Lower lobe of right lung (tissue), 2 donors: ENCODE data around the gene CA10. TPM values are rescaled to one million over a fixed set of nuclear protein-coding genes. Genes with fewer than 3 reads are reported as not detected.

Source experiments
- ATAC-seq, 2 donors: fragments of 200-7000 bp; cut with Tn5 transposase; one replicate each; pipeline ENCODE4 v1.9.1; 2020 to 2022; ENCODE audit warnings: mild to moderate bottlenecking in 2 of 2, moderate library complexity in 2 of 2
- DNase-seq: peaks from one replicate; pipeline ENCODE4 v3.0.0-alpha.2; 2020
- H3K27ac ChIP-seq: fragments of 200-600 bp; one replicate; pipeline ENCODE4 v1.8.0; 2022
- H3K27me3 ChIP-seq: fragments of 200-600 bp; one replicate; pipeline ENCODE4 v1.8.0; 2022; ENCODE audit warnings: low read depth
- H3K36me3 ChIP-seq: fragments of 200-600 bp; one replicate; pipeline ENCODE4 v1.8.0; 2022; ENCODE audit warnings: mild to moderate bottlenecking
- H3K4me1 ChIP-seq: fragments of 200-600 bp; one replicate; pipeline ENCODE4 v1.8.0; 2022
- H3K4me3 ChIP-seq: fragments of 200-600 bp; one replicate; pipeline ENCODE4 v1.8.0; 2022; ENCODE audit warnings: mild to moderate bottlenecking
- H3K9me3 ChIP-seq: fragments of 200-600 bp; one replicate; pipeline ENCODE4 v1.8.0; 2022
- CTCF ChIP-seq: fragments of 200-600 bp; IDR thresholded peaks from one replicate; pipeline ENCODE4 v1.8.0; 2022; ENCODE audit warnings: antibody characterized with exemption, mild to moderate bottlenecking
- intact Hi-C: fragments of 100-400 bp; cut with DNase I; formaldehyde crosslinking; loops from one replicate; pipeline ENCODE4 v1.11.0; 2022
- total RNA-seq: library from RNA; stranded (reverse); fragmentation: NEBNext Ultra II Directional; extraction: Animal tissue kit (Norgen Biotek cat#: 25700); gene quantifications from one replicate; pipeline ENCODE4 v1.2.1, GENCODE V29; 2021
- donor health status: DM: no; HTN: yes; CAD: no; lungs with severe emphysema.

Gene CA10
- total RNA-seq, 1 donor from 2014 or later = not detected

- no peak for TF ChIP-seq CTCF
- intact Hi-C loops = no loop called here
- Histone ChIP-seq H3K36me3 (no peaks in the 10 kb centered on the region), H3K27me3 (no peaks in the 10 kb centered on the region), H3K4me3 (no peak overlapping the region), H3K4me1 (no peaks in the 10 kb centered on the region), H3K27ac (no peak overlapping the region), H3K9me3 (no peaks in the 10 kb centered on the region)
- DNase-seq = no peak
- ATAC-seq = no peak
Measured at GRCh38 chr17:52145476-52145875, 13.0 kb downstream of the CA10 start.

- ATAC-seq (no peak), DNase-seq (no peak)
- no peaks in the 10 kb centered on the region for H3K9me3 ChIP-seq
- intact Hi-C loops = no loop called here
- H3K4me1 ChIP-seq = no peaks in the 10 kb centered on the region
- no peak for TF ChIP-seq CTCF
- no peaks in the 10 kb centered on the region for H3K27me3 ChIP-seq
- no peak overlapping the region for H3K27ac ChIP-seq
- no peak overlapping the region for H3K4me3 ChIP-seq
- no peaks in the 10 kb centered on the region for H3K36me3 ChIP-seq
Measured at GRCh38 chr17:52143542-52143941, 15.0 kb downstream of the CA10 start.

DNA sequence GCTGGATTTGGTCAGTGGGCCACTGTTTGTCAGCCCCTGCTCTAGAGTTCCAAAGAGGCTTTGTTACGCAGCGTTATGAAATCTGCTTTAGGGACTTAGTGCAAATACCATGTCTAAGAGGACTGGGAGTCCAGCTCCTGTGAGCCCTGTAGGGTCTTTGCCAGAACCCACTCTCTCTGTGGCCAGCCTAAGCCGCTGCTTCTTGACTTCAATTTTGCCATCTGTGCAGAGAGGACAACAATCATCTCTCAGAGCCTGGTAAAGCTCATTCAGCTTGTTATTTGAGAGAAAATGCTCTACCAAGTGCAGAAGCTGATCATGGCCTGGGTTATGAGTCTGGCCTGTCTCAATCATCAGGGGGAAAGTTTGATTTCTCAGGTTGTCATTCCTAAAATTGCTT lies 17.9 kb downstream of the CA10 start:
- Histone ChIP-seq H3K4me1 (no peaks in the 10 kb centered on the region), H3K36me3 (no peaks in the 10 kb centered on the region), H3K27ac (no peak overlapping the region), H3K4me3 (no peak overlapping the region), H3K27me3 (no peaks in the 10 kb centered on the region), H3K9me3 (no peaks in the 10 kb centered on the region)
- ATAC-seq = no peak
- no peak for TF ChIP-seq CTCF
- intact Hi-C loops = no loop called here
- DNase-seq = no peak

GRCh38 chr17:52138752-52139151 lies 19.8 kb downstream of the CA10 start:
- Histone ChIP-seq H3K27ac (no peak overlapping the region), H3K4me3 (no peak overlapping the region), H3K36me3 (no peaks in the 10 kb centered on the region), H3K27me3 (no peaks in the 10 kb centered on the region), H3K4me1 (no peaks in the 10 kb centered on the region), H3K9me3 (no peaks in the 10 kb centered on the region)
- no peak for TF ChIP-seq CTCF
- DNase-seq (no peak), ATAC-seq (no peak)
- intact Hi-C loops = no loop called here

GRCh38 chr17:52138350-52138749 lies 20.2 kb downstream of the CA10 start:
- Histone ChIP-seq H3K4me3 (no peak overlapping the region), H3K36me3 (no peaks in the 10 kb centered on the region), H3K27ac (no peak overlapping the region), H3K27me3 (no peaks in the 10 kb centered on the region), H3K9me3 (no peaks in the 10 kb centered on the region), H3K4me1 (no peaks in the 10 kb centered on the region)
- DNase-seq = no peak
- no peak for ATAC-seq
- no peak for TF ChIP-seq CTCF
- intact Hi-C loops = no loop called here

DNA sequence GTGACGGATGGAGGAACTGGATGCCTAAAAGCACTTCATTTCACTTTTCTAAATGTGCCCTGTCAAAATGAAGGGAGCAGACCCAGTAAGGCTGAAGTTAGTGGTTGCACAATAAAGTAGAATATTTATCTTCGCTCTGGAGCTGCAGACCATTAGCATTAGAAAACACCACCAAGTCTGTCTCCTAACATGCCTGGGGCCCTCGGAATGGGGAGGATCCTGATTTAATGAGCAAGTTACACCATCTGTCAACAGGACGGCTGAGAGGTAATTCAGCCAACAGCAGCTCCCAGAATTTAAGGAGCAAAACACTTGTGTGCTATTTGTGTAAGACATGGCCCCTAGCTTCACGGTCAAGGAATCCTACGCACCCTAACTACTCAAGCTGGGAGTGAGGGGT lies 22.3 kb downstream of the CA10 start:
- Histone ChIP-seq H3K36me3 (no peaks in the 10 kb centered on the region), H3K27me3 (no peaks in the 10 kb centered on the region), H3K4me3 (no peak overlapping the region), H3K4me1 (no peaks in the 10 kb centered on the region), H3K27ac (no peak overlapping the region), H3K9me3 (no peaks in the 10 kb centered on the region)
- intact Hi-C loops = no loop called here
- no peak for ATAC-seq
- TF ChIP-seq CTCF = no peak
- no peak for DNase-seq
